ENCODE results near the gene JARID2.

Gene JARID2

GRCh38 chr6:15370733-15371671 is 125.1 kb downstream of the JARID2 start:
- no peak for DNase-seq (ENCODE audit: low spot score)
- in situ Hi-C loops (cut with MboI; ENCODE audit: low pct_unique_long_range_greater_than_20kb, low sequenced_read_pairs, unreplicated experiment), result no loop called here
- TF ChIP-seq CTCF (IDR thresholded peaks at IDR 0.05; ENCODE audit: extremely low read depth, insufficient read depth, missing control alignments), result no peak

GRCh38 chr6:15372932-15373331 is 127.1 kb downstream of the JARID2 start:
- DNase-seq (ENCODE audit: low spot score), result no peak
- TF ChIP-seq CTCF (IDR thresholded peaks at IDR 0.05; ENCODE audit: extremely low read depth, insufficient read depth, missing control alignments), result no peak
- in situ Hi-C loops (cut with MboI; ENCODE audit: low pct_unique_long_range_greater_than_20kb, low sequenced_read_pairs, unreplicated experiment), result no loop called here

GRCh38 chr6:15374119-15374518 is 128.2 kb downstream of the JARID2 start:
- TF ChIP-seq CTCF (IDR thresholded peaks at IDR 0.05; ENCODE audit: extremely low read depth, insufficient read depth, missing control alignments), result no peak
- no peak for DNase-seq (ENCODE audit: low spot score)
- in situ Hi-C loops (cut with MboI; ENCODE audit: low pct_unique_long_range_greater_than_20kb, low sequenced_read_pairs, unreplicated experiment), result no loop called here

- no peak for DNase-seq (ENCODE audit: low spot score)
- in situ Hi-C loops (cut with MboI; ENCODE audit: low pct_unique_long_range_greater_than_20kb, low sequenced_read_pairs, unreplicated experiment), result loop anchor here (25.0 kb wide), 1 partner anchor 1163 kb away; no protein-coding TSS in a partner anchor
- TF ChIP-seq CTCF (IDR thresholded peaks at IDR 0.05; ENCODE audit: extremely low read depth, insufficient read depth, missing control alignments), result no peak
Measured at GRCh38 chr6:15375018-15375417, 129.1 kb downstream of the JARID2 start.

- no peak for TF ChIP-seq CTCF (IDR thresholded peaks at IDR 0.05; ENCODE audit: extremely low read depth, insufficient read depth, missing control alignments)
- in situ Hi-C loops (cut with MboI; ENCODE audit: low pct_unique_long_range_greater_than_20kb, low sequenced_read_pairs, unreplicated experiment), result loop anchor here (25.0 kb wide), 1 partner anchor 1163 kb away; no protein-coding TSS in a partner anchor
- no peak for DNase-seq (ENCODE audit: low spot score)
Measured at GRCh38 chr6:15375638-15376290, 129.9 kb downstream of the JARID2 start.

- no peak for TF ChIP-seq CTCF (IDR thresholded peaks at IDR 0.05; ENCODE audit: extremely low read depth, insufficient read depth, missing control alignments)
- in situ Hi-C loops (cut with MboI; ENCODE audit: low pct_unique_long_range_greater_than_20kb, low sequenced_read_pairs, unreplicated experiment), result loop anchor here (25.0 kb wide), 1 partner anchor 1165 kb away; no protein-coding TSS in a partner anchor
- DNase-seq (ENCODE audit: low spot score), result no peak
Measured at GRCh38 chr6:15376900-15377487, 131.1 kb downstream of the JARID2 start.
